ENCODE data around the gene TTYH3.

- TF ChIP-seq CTCF (IDR thresholded peaks at IDR 0.05 in 8 of 11, conservative IDR thresholded peaks at IDR 0.05 in 3 of 11) (no peak), POLR2A (IDR thresholded peaks at IDR 0.05) (no peak)
Measured at GRCh38 chr7:2593036-2593727, 38.6 kb upstream of the TTYH3 start.

Data from spleen (tissue), 7 donors.